Caco-2 (cell line): ENCODE data around the gene PHYHD1. TPM values are rescaled to one million over a fixed set of nuclear protein-coding genes. Genes with fewer than 3 reads are reported as not detected.

Experiments used
- BruUV-seq: library from RNA; stranded (reverse); fragments of 400-500 nt; replicated peaks from 2 replicates; lab custom pipeline; 2021; lab: Mats Ljungman, UMichigan
- CTCF ChIA-PET: fragments of 300-600 bp; sonication (Branson Sonifier 250); formaldehyde crosslinking; loops from one replicate; lab custom pipeline; 2022; ENCODE audit warnings: antibody characterized with exemption; lab: Charles Lee
- POLR2A ChIA-PET: fragments of 300-600 bp; sonication (Branson Sonifier 250); formaldehyde crosslinking; loops from one replicate; lab custom pipeline; 2022; ENCODE audit warnings: antibody characterized with exemption; lab: Charles Lee
- DNase-seq, 2 experiments: peaks; one replicate each; pipeline versions ENCODE4 v3.0.0 to v3.0.0-alpha.2; 2020 to 2022
- H3K27me3 ChIP-seq: replicated peaks from 2 replicates; pipeline ENCODE4 v1.6.0; 2011; ENCODE audit warnings: low read length; ENCODE audit not compliant: control insufficient read depth, insufficient read depth
- H3K36me3 ChIP-seq: 2 replicates; pipeline ENCODE4 v1.5.1; 2011; ENCODE audit warnings: low read length; ENCODE audit not compliant: control insufficient read depth, insufficient read depth
- H3K4me1 ChIP-seq: fragments of 250-450 bp; sonication (Bioruptor Pico); 2 replicates; pipeline ENCODE4 v1.5.1; 2020; ENCODE audit warnings: mild to moderate bottlenecking
- H3K4me3 ChIP-seq: 2 replicates; pipeline ENCODE4 v1.5.1; 2011; ENCODE audit warnings: low read depth, mild to moderate bottlenecking, control low read depth, low read length
- H3K9me3 ChIP-seq: fragments of 250-450 bp; sonication (Bioruptor Pico); 2 replicates; pipeline ENCODE4 v1.5.1; 2020; ENCODE audit warnings: mild to moderate bottlenecking, moderate library complexity
- H3K27ac Mint-ChIP-seq: one replicate; pipeline ENCODE4 v1.8.0; 2022; ENCODE audit warnings: mixed read lengths; ENCODE audit not compliant: unreplicated experiment
- H3K27me3 Mint-ChIP-seq: one replicate; pipeline ENCODE4 v1.8.0; 2022; ENCODE audit warnings: mixed read lengths; ENCODE audit not compliant: insufficient read depth, unreplicated experiment
- H3K36me3 Mint-ChIP-seq: one replicate; pipeline ENCODE4 v1.8.0; 2022; ENCODE audit warnings: mild to moderate bottlenecking, mixed read lengths; ENCODE audit not compliant: insufficient read depth, unreplicated experiment
- H3K4me1 Mint-ChIP-seq: one replicate; pipeline ENCODE4 v1.8.0; 2022; ENCODE audit warnings: low read depth, mixed read lengths; ENCODE audit not compliant: unreplicated experiment
- H3K4me3 Mint-ChIP-seq: one replicate; pipeline ENCODE4 v1.8.0; 2022; ENCODE audit warnings: mild to moderate bottlenecking, moderate library complexity, mixed read lengths; ENCODE audit not compliant: unreplicated experiment
- H3K9me3 Mint-ChIP-seq: one replicate; pipeline ENCODE4 v1.8.0; 2022; ENCODE audit warnings: mixed read lengths; ENCODE audit not compliant: unreplicated experiment
- intact Hi-C: fragments of 100-400 bp; cut with micrococcal nuclease; formaldehyde crosslinking; loops from one replicate; pipeline ENCODE4 v1.10.0; 2022; ENCODE audit not compliant: unreplicated experiment
- total RNA-seq: library from RNA; stranded (reverse); gene quantifications from 2 replicates; pipeline ENCODE4 v1.2.3, GENCODE V29; 2022
- TF ChIP-seq, protein P1 (sequence below), 2 experiments: fragments of 200-600 bp in 1 of 2; IDR thresholded peaks; 1 replicate in 1 of 2; 2 replicates in 1 of 2; pipeline versions ENCODE4 v1.5.1 to v1.8.0; 2011 to 2022; ENCODE audit warnings: antibody characterized with exemption in 1 of 2, control low read depth in 1 of 2, inconsistent platforms in 1 of 2, low read depth in 1 of 2, low read length in 1 of 2, mild to moderate bottlenecking in 1 of 2, moderate library complexity in 1 of 2; ENCODE audit not compliant: insufficient read depth in 1 of 2, severe bottlenecking in 1 of 2, unreplicated experiment in 1 of 2

PHYHD1 gene
- total RNA-seq, 1 experiment from 2014 or later, result 0.59 TPM

DNA sequence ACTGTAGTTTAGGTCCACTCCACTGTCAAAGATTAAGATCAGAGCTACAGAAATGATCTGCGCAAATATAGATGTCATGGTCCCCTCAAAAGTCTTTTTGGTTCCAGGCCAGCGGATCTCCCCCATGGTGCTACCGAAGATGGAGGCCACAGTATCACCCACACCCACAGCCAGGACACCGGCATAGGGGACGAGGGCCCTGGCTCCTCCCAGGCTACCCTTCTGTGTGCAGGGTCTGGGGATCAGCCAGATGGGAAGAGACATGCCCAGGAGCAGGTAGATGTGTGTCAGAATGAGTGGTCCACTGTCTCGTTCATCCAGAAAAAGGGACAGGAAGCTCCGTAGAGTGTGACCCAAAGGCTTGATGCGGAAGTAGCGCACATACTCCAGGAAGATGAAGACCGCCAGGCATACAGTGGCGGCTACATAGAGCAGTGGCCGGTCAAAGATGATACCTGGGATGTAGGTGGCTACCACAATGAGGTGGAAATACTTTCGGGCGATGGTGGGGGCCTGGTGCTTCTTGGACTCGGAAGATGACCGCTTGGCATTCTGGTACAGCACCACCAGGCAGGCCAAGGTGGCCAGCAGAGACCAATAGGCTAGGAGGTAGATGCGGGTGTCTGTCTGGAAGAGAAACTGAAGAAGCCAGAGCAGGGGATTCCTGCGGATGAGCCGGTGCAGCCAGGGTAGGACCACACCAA is 25.2 kb downstream of the PHYHD1 start:
- no peak for DNase-seq
- peaks cover 24% of the 10 kb centered on the region for H3K36me3 Mint-ChIP-seq
- no peak overlapping the region; the same call in 1 of the 2 replicates for H3K4me3 ChIP-seq
- BruUV-seq, result no TSS peak
- no peaks in the 10 kb centered on the region for H3K9me3 ChIP-seq
- H3K4me1 Mint-ChIP-seq, result peaks cover 24% of the 10 kb centered on the region
- no peaks in the 10 kb centered on the region for H3K27me3 Mint-ChIP-seq
- H3K4me3 Mint-ChIP-seq, result peak overlapping the region; percentile 92
- ChIA-PET CTCF (no interaction called here), POLR2A (no interaction called here)
- peaks cover 26% of the 10 kb centered on the region for H3K4me1 ChIP-seq
- intact Hi-C loops, result loop anchor here (5.0 kb wide), 1 partner anchor 81 kb away; the partner anchor contains the start of gene SH3GLB2
- TF ChIP-seq, protein P1, sequence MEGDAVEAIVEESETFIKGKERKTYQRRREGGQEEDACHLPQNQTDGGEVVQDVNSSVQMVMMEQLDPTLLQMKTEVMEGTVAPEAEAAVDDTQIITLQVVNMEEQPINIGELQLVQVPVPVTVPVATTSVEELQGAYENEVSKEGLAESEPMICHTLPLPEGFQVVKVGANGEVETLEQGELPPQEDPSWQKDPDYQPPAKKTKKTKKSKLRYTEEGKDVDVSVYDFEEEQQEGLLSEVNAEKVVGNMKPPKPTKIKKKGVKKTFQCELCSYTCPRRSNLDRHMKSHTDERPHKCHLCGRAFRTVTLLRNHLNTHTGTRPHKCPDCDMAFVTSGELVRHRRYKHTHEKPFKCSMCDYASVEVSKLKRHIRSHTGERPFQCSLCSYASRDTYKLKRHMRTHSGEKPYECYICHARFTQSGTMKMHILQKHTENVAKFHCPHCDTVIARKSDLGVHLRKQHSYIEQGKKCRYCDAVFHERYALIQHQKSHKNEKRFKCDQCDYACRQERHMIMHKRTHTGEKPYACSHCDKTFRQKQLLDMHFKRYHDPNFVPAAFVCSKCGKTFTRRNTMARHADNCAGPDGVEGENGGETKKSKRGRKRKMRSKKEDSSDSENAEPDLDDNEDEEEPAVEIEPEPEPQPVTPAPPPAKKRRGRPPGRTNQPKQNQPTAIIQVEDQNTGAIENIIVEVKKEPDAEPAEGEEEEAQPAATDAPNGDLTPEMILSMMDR (IDR thresholded peaks at IDR 0.05; ENCODE audit: insufficient read depth in 1 of 2, low read depth in 1 of 2, low read length in 1 of 2, severe bottlenecking in 1 of 2, unreplicated experiment in 1 of 2), result no peak
- H3K36me3 ChIP-seq, result no peaks in the 10 kb centered on the region; the same call in 1 of the 2 replicates
- H3K27ac Mint-ChIP-seq, result peak overlapping the region; percentile 96
- H3K27me3 ChIP-seq, result no peaks in the 10 kb centered on the region
- no peaks in the 10 kb centered on the region for H3K9me3 Mint-ChIP-seq

DNA sequence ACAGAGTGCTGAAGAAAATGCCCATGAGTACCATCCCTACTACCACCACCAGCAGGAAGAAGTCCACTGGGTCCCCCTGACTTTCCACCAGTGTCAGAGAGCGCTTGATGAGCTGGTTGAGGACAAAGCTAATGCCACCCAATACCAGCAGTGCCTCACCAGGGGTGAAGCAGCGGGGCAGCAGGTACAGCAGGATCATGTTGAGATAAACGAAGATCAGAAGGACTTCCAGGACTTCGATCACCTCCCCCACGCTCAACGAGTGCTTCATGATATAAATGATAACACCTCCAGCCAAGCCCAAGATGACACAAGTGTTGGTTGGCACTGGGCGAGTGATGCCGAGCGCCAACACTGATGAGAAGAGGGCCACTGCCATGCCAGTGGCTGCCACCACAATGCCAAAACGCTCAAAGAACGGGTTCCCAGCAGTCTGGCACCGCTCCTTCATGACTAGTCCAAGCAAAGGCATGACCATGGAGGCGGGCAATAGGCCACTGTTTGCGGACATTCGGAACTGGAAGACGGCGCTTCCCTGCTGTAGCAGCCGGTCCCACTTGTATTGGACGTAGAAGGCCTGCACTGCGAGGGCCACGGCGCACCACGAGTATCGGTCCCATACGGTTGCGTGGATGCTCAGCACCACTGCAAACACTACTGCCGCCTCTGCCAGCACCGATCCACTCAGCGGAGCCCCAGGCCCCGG is 25.9 kb downstream of the PHYHD1 start:
- ChIA-PET CTCF (no interaction called here), POLR2A (no interaction called here)
- BruUV-seq, result TSS peak; percentile 79
- peak in 1 of 2 experiments; percentile 45 for DNase-seq
- Histone ChIP-seq H3K36me3 (no peaks in the 10 kb centered on the region; the same call in 1 of the 2 replicates), H3K9me3 (no peaks in the 10 kb centered on the region), H3K27me3 (no peaks in the 10 kb centered on the region), H3K4me1 (peaks cover 26% of the 10 kb centered on the region), H3K4me3 (peak overlapping the region; percentile 98)
- H3K4me3 Mint-ChIP-seq, result peak overlapping the region; percentile 92
- H3K36me3 Mint-ChIP-seq, result peaks cover 25% of the 10 kb centered on the region
- TF ChIP-seq, protein P1 (IDR thresholded peaks at IDR 0.05; ENCODE audit: insufficient read depth in 1 of 2, low read depth in 1 of 2, low read length in 1 of 2, severe bottlenecking in 1 of 2, unreplicated experiment in 1 of 2), result no peak
- peaks cover 24% of the 10 kb centered on the region for H3K4me1 Mint-ChIP-seq
- peak overlapping the region; percentile 96 for H3K27ac Mint-ChIP-seq
- intact Hi-C loops, result loop anchor here (5.0 kb wide), 1 partner anchor 81 kb away; the partner anchor contains the start of gene SH3GLB2
- H3K9me3 Mint-ChIP-seq, result no peaks in the 10 kb centered on the region
- no peaks in the 10 kb centered on the region for H3K27me3 Mint-ChIP-seq

DNA sequence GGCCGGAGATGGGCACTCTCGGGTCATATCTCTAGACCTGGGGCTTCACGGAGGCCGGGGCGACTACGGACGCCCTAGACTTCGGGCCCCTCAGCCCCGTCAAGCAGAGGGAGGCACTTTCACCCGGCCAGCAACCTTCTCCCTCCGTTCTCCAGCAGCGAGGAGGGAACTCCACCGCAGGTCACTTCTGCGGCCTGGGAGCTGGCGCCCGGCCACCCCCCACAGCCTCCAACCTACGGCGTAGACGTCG is 26.4 kb downstream of the PHYHD1 start:
- no TSS peak for BruUV-seq
- peaks cover 24% of the 10 kb centered on the region for H3K4me1 Mint-ChIP-seq
- H3K27me3 ChIP-seq, result no peaks in the 10 kb centered on the region
- peak overlapping the region; percentile 96 for H3K27ac Mint-ChIP-seq
- ChIA-PET CTCF (no interaction called here), POLR2A (no interaction called here)
- no peak for DNase-seq
- H3K36me3 Mint-ChIP-seq, result peaks cover 27% of the 10 kb centered on the region
- TF ChIP-seq, protein P1 (IDR thresholded peaks at IDR 0.05; ENCODE audit: insufficient read depth in 1 of 2, low read depth in 1 of 2, low read length in 1 of 2, severe bottlenecking in 1 of 2, unreplicated experiment in 1 of 2), result no peak
- peaks cover 26% of the 10 kb centered on the region for H3K4me1 ChIP-seq
- H3K27me3 Mint-ChIP-seq, result no peaks in the 10 kb centered on the region
- intact Hi-C loops, result loop anchor here (5.0 kb wide), 1 partner anchor 80 kb away; the partner anchor contains the start of gene SH3GLB2
- H3K36me3 ChIP-seq, result no peaks in the 10 kb centered on the region; the same call in 1 of the 2 replicates
- no peaks in the 10 kb centered on the region for H3K9me3 ChIP-seq
- H3K4me3 Mint-ChIP-seq, result peak overlapping the region; percentile 92
- H3K9me3 Mint-ChIP-seq, result no peaks in the 10 kb centered on the region
- peak overlapping the region; percentile 98 for H3K4me3 ChIP-seq
